HG03457 (cell line): ENCODE data around the gene EFHD2.
"Not testable (repeated sequence)": the region's sequence is repeated elsewhere in the genome, so short reads cannot be mapped to it uniquely, and the experiment has no call there.

ENCODE experiments used
- ATAC-seq: cut with Tn5 transposase; IDR thresholded peaks from one replicate; pipeline ENCODE4 v1.9.1; 2021; ENCODE audit warnings: moderate number of reproducible peaks; ENCODE audit not compliant: unreplicated experiment

EFHD2 gene

GRCh38 chr1:15449567-15449966 is 39.9 kb downstream of the EFHD2 start:
- no peak for ATAC-seq

- ATAC-seq: no peak
These were observed 41.5 kb downstream of the EFHD2 start for GRCh38 chr1:15451014-15451722.

- no peak for ATAC-seq
These were observed 42.5 kb downstream of the EFHD2 start for GRCh38 chr1:15452216-15452615.

- no peak for ATAC-seq
These were observed 43.3 kb downstream of the EFHD2 start for GRCh38 chr1:15452866-15453571.

- ATAC-seq: no peak
These were observed 44.0 kb downstream of the EFHD2 start for GRCh38 chr1:15453734-15454133.

GRCh38 chr1:15454256-15454655 is 44.6 kb downstream of the EFHD2 start:
- ATAC-seq: no peak

- ATAC-seq: no peak
These were observed 45.8 kb downstream of the EFHD2 start for GRCh38 chr1:15455522-15455921.

GRCh38 chr1:15456313-15456954 is 46.7 kb downstream of the EFHD2 start, which contains the start of gene CELA2A:
Gene CELA2A, plus strand, starts transcription at chr1:15456732. Its CDS starts 22 bp downstream, at chr1:15456754.
- no peak for ATAC-seq

- ATAC-seq: no peak
These were observed 47.9 kb downstream of the EFHD2 start for GRCh38 chr1:15457585-15457984.

- not testable (repeated sequence) for ATAC-seq
These were observed 48.7 kb downstream of the EFHD2 start for GRCh38 chr1:15458388-15458787.

GRCh38 chr1:15459771-15460707 is 50.4 kb downstream of the EFHD2 start:
- no peak for ATAC-seq

- no peak for ATAC-seq
These were observed 51.0 kb downstream of the EFHD2 start for GRCh38 chr1:15460708-15461095.

GRCh38 chr1:15463064-15463800 is 53.5 kb downstream of the EFHD2 start:
- not testable (repeated sequence) for ATAC-seq

GRCh38 chr1:15463926-15464322 is 54.2 kb downstream of the EFHD2 start:
- ATAC-seq: not testable (repeated sequence)

- ATAC-seq: no peak
These were observed 56.0 kb downstream of the EFHD2 start for GRCh38 chr1:15465674-15466073.

- ATAC-seq: not testable (repeated sequence)
These were observed 57.4 kb downstream of the EFHD2 start for GRCh38 chr1:15466955-15467625.

- no peak for ATAC-seq
These were observed 58.5 kb downstream of the EFHD2 start for GRCh38 chr1:15468145-15468544.

GRCh38 chr1:15469361-15469760 is 59.7 kb downstream of the EFHD2 start:
- ATAC-seq: no peak

GRCh38 chr1:15469821-15470448 is 60.2 kb downstream of the EFHD2 start:
- ATAC-seq: not testable (repeated sequence)
